Measurements from ENCODE around the gene ARNT2.

The ARNT2 gene

DNA sequence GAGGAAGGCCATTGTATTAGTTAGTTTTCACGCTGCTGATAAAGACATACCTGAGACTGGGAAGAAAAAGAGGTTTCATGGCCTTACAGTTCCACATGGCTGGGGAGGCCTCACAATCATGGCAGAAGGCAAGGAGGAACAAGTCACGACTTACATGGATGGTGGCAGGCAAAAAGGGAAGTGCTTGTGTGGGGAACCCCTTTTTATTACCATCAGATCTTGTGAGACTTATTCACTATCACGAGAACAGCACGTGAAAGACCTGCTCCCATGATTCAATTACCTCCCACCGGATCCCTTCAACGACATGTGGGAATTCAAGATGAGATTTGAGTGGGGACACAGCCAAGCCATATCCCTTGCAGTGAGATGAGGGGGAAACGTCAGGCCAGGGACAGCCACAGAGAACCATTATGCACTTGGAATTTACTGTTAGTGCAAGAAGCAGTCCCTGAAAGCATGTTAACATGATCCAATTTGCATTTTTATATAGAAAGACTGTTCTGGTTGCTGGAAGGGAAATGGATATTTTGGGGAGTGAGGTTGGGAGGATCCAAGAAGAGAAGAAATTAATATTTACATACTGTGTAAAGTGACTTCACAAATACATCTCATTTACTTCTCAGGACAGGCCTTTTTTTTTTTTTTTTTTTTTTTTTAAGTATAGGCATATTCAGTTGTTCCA, 87.1 kb downstream of the ARNT2 start:
- Histone ChIP-seq H3K4me3 (peak overlapping the region in 1 of 10 experiments; percentile 1; a peak in 1 of 20 replicates), H3K27me3 (no peaks in the 10 kb centered on the region), H3K27ac (peak overlapping the region; percentile 78 to 97 (median 86)), H3K9me3 (replicated peaks in 1 of 11) (peaks cover 0 to 45% (median 9%) of the 10 kb centered on the region in 11 experiments; a peak in 12 of 22 replicates), H3K9ac (peak overlapping the region in 7 of 11 experiments; percentile 34 to 82 (median 71); a peak in 9 of 22 replicates), H3K36me3 (0 out of 22 replicates have a peak, but pooled peaks cover 0 to 4% (median 0%) of the 10 kb centered on the region in 11 experiments), H3K4me2 (peak overlapping the region; percentile 65 to 92 (median 83)), H4K20me1 (no peaks in the 10 kb centered on the region), H3K4me1 (peaks cover 43 to 96% (median 59%) of the 10 kb centered on the region in 10 experiments)
- no peak for TF ChIP-seq Cebpa-rat (IDR thresholded peaks at IDR 0.05)

DNA sequence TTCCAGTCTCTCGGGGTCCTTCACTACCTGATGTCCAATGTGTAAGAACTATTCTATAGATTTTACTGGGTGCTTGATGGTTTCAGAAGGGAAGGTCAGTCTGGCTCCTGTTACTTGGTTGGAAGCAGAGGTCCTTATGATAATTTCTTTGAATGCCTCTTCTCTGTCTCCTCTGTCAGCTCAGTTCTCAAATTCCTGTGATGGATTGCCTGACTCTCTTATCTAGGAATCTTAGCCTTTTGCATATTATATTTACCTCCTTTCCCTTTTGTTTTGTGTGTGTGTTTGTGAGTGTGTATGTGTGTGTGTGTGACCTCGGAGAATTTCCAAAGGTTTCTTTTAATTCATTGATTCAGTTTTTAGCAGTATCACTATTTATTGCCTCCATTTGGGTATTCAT, 88.2 kb downstream of the ARNT2 start:
- peak overlapping the region in 7 of 11 experiments; percentile 23 to 84 (median 41); a peak in 11 of 22 replicates for H3K4me2 ChIP-seq
- H3K4me3 ChIP-seq, result no peak overlapping the region
- H3K9me3 ChIP-seq (replicated peaks in 1 of 11), result peaks cover 0 to 40% (median 9%) of the 10 kb centered on the region in 11 experiments; a peak in 13 of 22 replicates
- no peaks in the 10 kb centered on the region for H4K20me1 ChIP-seq
- 0 out of 22 replicates have a peak overlapping the region, but pooled peaks of 1 of the 11 experiments have one; percentile 4 for H3K9ac ChIP-seq
- peaks cover 42 to 92% (median 50%) of the 10 kb centered on the region in 10 experiments for H3K4me1 ChIP-seq
- H3K36me3 ChIP-seq, result no peaks in the 10 kb centered on the region
- H3K27me3 ChIP-seq, result no peaks in the 10 kb centered on the region
- H3K27ac ChIP-seq, result peak overlapping the region in 7 of 11 experiments; percentile 39 to 97 (median 88); a peak in 9 of 22 replicates
- no peak for TF ChIP-seq Cebpa-rat (IDR thresholded peaks at IDR 0.05)

DNA sequence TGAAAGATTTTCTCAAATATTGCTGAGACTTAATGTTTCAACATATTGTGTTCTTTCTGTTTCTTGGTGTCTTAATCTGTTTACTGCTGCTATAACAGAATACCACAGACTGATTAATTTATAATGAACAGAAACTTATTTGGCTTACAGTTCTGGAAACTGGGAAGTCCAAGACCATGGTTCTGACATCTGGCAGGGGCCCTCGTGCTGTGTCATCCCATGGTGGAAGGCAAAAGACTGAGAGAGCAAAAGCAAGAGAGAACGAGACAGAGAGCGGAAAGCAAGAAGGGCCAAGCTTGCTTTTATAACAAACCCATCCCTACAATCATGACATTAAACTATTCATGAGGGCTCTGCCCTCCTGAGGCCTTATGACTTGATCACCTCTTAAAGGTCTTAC, 88.7 kb downstream of the ARNT2 start:
- Histone ChIP-seq H3K9ac (no peak overlapping the region), H3K4me2 (peak overlapping the region in 4 of 11 experiments; percentile 9 to 84 (median 82); a peak in 7 of 22 replicates), H3K9me3 (replicated peaks in 1 of 11) (peaks cover 0 to 35% (median 9%) of the 10 kb centered on the region in 11 experiments; a peak in 12 of 22 replicates), H4K20me1 (no peaks in the 10 kb centered on the region), H3K36me3 (no peaks in the 10 kb centered on the region), H3K27me3 (no peaks in the 10 kb centered on the region), H3K4me3 (no peak overlapping the region), H3K4me1 (peaks cover 37 to 92% (median 45%) of the 10 kb centered on the region in 10 experiments), H3K27ac (peak overlapping the region in 7 of 11 experiments; percentile 14 to 97 (median 60); a peak in 7 of 22 replicates)
- TF ChIP-seq Cebpa-rat (IDR thresholded peaks at IDR 0.05), result no peak

DNA sequence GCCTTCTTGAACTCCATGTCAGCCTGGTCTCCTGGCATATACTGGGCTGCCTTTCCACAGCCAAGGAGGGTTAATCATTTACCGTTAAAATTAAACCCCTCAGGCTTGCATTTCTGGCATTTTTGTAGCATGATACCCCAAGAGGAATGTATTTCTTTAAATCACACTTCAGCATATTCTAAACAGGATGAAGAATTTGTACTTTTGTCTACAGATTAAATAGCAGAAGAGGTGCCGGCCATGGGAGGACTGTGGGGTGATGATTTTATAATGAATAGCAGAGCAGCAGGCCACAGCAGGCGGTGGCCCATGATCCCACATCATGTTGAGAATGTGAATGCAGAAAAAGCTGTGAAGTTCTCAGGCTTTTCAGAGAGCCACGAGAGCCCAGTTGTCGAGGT, 90.2 kb downstream of the ARNT2 start:
- Histone ChIP-seq H3K36me3 (no peaks in the 10 kb centered on the region), H3K27me3 (no peaks in the 10 kb centered on the region)

DNA sequence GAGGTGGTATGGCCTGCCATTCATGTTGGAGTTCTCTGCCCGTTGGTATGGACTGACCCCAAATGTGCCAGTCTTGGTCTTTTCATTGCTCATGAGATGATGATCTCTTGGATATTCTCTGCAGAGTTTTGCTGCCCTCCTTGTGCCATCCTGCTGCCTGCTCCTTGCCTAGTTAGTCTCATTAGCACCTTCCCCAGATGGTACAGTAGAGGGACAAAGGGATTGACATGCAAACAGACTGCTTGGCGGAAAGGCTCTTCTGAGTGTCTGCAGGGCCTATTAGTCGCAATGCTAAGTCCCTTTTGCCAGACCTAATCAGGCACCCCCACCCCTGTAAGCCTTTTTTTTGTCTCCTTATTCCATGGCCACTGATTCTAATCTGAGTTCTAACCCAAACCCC, 90.6 kb downstream of the ARNT2 start:
- no peak overlapping the region for H3K4me3 ChIP-seq
- peaks cover 18 to 92% (median 29%) of the 10 kb centered on the region in 10 experiments for H3K4me1 ChIP-seq
- no peak overlapping the region for H3K9ac ChIP-seq
- no peak overlapping the region for H3K27ac ChIP-seq
- no peak for TF ChIP-seq Cebpa-rat (IDR thresholded peaks at IDR 0.05)
- H3K27me3 ChIP-seq, result no peaks in the 10 kb centered on the region
- H4K20me1 ChIP-seq, result no peaks in the 10 kb centered on the region
- H3K9me3 ChIP-seq (replicated peaks in 1 of 11), result peaks cover 0 to 25% (median 9%) of the 10 kb centered on the region in 11 experiments; a peak in 12 of 22 replicates
- 0 out of 22 replicates have a peak overlapping the region, but pooled peaks of 1 of the 11 experiments have one; percentile 6 for H3K4me2 ChIP-seq
- no peaks in the 10 kb centered on the region for H3K36me3 ChIP-seq

More for the DNA sequence above, 90.2 kb downstream of the ARNT2 start:
- TF ChIP-seq Cebpa-rat (IDR thresholded peaks at IDR 0.05), result no peak
- Histone ChIP-seq H3K9me3 (replicated peaks in 1 of 11) (peaks cover 0 to 29% (median 9%) of the 10 kb centered on the region in 11 experiments; a peak in 12 of 22 replicates), H3K27ac (no peak overlapping the region), H3K9ac (no peak overlapping the region), H3K4me3 (no peak overlapping the region), H3K4me1 (peaks cover 22 to 92% (median 33%) of the 10 kb centered on the region in 10 experiments), H4K20me1 (no peaks in the 10 kb centered on the region), H3K4me2 (peak overlapping the region in 2 of 11 experiments; percentile 80 to 83; a peak in 2 of 22 replicates)

DNA sequence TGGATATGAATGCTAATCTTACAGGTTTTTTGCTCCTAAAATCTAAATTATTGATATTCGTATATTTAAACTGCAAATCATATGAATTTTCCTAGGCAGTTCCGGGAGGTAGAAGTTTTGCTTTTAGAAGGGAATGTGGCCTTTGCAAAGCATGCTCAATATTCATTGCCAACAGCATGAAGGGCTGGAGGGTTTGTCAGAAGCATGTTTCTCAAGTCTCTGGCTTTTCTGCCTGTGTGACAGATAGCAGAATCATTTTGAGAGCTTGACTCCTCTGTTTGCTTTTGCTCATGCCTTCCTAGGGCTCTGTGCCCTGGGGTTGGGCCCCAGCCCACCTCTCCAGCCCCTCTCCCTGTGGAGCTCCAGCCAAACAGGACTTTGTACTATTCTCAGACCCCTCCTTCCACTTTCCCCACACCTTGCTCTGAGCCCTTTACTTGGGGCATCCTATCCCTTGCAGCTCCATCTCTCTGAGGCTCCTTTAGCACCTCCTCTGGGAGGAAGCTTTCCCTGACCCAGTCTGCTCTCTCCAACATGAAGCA, 91.3 kb downstream of the ARNT2 start:
- Histone ChIP-seq H3K9ac (no peak overlapping the region), H3K27ac (no peak overlapping the region), H3K4me1 (peaks cover 11 to 92% (median 22%) of the 10 kb centered on the region in 10 experiments), H3K4me3 (no peak overlapping the region), H3K36me3 (no peaks in the 10 kb centered on the region), H3K9me3 (replicated peaks in 1 of 11) (peaks cover 0 to 17% (median 9%) of the 10 kb centered on the region in 11 experiments; a peak in 12 of 22 replicates), H3K4me2 (peak overlapping the region in 2 of 11 experiments; percentile 20 to 61; a peak in 2 of 22 replicates), H3K27me3 (no peaks in the 10 kb centered on the region), H4K20me1 (no peaks in the 10 kb centered on the region)
- no peak for TF ChIP-seq Cebpa-rat (IDR thresholded peaks at IDR 0.05)

DNA sequence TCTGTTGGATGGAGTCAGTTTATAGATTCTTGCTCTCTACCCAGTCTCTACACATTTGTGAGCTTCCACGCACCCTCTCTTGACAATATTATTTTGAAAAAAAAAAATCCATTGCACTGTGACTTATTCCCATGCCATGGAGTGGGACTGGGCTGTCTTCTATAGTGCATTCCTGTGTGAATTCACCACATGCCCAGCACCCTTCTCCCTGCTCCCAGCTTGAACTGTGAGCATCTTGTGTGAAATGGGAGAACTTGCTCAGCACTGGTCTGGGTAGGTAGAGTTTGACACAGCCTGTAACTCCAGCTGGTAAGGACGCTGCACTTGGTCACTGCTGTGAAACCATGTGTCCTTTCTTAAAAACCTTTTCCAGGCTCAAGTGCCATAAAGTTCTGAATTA, 91.9 kb downstream of the ARNT2 start:
- no peaks in the 10 kb centered on the region for H4K20me1 ChIP-seq
- H3K36me3 ChIP-seq, result no peaks in the 10 kb centered on the region
- peaks cover 0 to 11% (median 4%) of the 10 kb centered on the region in 11 experiments; a peak in 12 of 22 replicates for H3K9me3 ChIP-seq (replicated peaks in 1 of 11)
- no peaks in the 10 kb centered on the region for H3K27me3 ChIP-seq
- H3K27ac ChIP-seq, result no peak overlapping the region
- no peak overlapping the region for H3K4me3 ChIP-seq
- H3K4me2 ChIP-seq, result peak overlapping the region in 1 of 11 experiments; percentile 61; a peak in 1 of 22 replicates
- H3K4me1 ChIP-seq, result peaks cover 5 to 90% (median 15%) of the 10 kb centered on the region in 10 experiments
- H3K9ac ChIP-seq, result no peak overlapping the region
- no peak for TF ChIP-seq Cebpa-rat (IDR thresholded peaks at IDR 0.05)

DNA sequence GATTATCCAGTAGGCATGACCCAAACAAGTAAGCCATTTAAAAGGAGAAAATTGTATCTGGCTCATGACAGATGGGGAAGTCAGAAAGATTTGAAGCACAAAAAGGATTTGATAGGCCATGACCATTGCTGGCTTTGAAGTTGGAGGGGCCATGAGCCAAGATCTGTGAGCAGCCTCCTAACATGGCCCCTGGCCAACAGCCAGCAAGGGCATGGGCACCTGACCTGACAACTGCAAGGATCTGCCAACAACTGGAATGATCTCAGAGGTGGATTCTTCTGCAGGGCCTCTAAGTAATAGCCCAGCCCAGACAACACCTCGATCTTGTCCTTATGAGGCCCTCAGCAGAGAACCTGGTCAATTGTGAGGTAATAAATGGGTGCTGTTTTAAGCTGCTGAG, 93.0 kb downstream of the ARNT2 start:
- Histone ChIP-seq H3K9ac (no peak overlapping the region), H3K36me3 (no peaks in the 10 kb centered on the region), H3K4me3 (no peak overlapping the region), H3K4me1 (peaks cover 0 to 78% (median 5%) of the 10 kb centered on the region in 10 experiments; a peak in 12 of 20 replicates), H3K9me3 (replicated peaks in 1 of 11) (no peaks in the 10 kb centered on the region; a peak in 2 of 22 replicates), H3K27me3 (no peaks in the 10 kb centered on the region), H3K4me2 (peak overlapping the region in 2 of 11 experiments; percentile 48 to 61; a peak in 4 of 22 replicates), H3K27ac (no peak overlapping the region), H4K20me1 (no peaks in the 10 kb centered on the region)
- no peak for TF ChIP-seq Cebpa-rat (IDR thresholded peaks at IDR 0.05)

DNA sequence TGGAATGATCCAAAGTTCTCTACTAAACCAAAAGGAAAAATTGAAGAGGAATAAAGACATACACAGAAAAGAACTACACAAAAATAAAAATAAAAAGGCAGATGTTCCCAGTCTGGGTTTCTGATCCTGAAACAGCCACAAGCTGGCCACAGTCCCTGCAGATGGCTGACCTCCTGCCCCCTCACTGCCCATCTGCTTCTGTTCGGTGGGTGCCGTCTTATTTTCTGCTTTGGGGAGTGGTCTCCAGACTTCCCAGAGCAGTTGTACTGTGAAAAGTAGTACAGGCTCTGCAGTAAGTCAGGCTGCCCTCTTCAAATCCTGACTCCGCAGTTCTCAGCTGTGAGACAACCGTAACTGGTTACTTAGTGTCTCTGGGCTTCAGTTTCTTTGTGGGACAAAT, 94.5 kb downstream of the ARNT2 start:
- no peaks in the 10 kb centered on the region; a peak in 1 of 22 replicates for H3K9me3 ChIP-seq (replicated peaks in 1 of 11)
- H3K27me3 ChIP-seq, result no peaks in the 10 kb centered on the region
- no peak for TF ChIP-seq Cebpa-rat (IDR thresholded peaks at IDR 0.05)
- no peaks in the 10 kb centered on the region for H3K36me3 ChIP-seq
- no peak overlapping the region for H3K27ac ChIP-seq
- H3K9ac ChIP-seq, result no peak overlapping the region
- peak overlapping the region in 2 of 11 experiments; percentile 48 to 61; a peak in 3 of 22 replicates for H3K4me2 ChIP-seq
- no peak overlapping the region for H3K4me3 ChIP-seq
- H3K4me1 ChIP-seq, result peaks cover 0 to 64% (median 0%) of the 10 kb centered on the region in 10 experiments; a peak in 6 of 20 replicates
- no peaks in the 10 kb centered on the region for H4K20me1 ChIP-seq

Measured in BLaER1 treated with 17β-estradiol and CSF1 and Interleukin-3, amounts not matched to agents 10 nM and 100 nM (cell line).